Endothelial cell of umbilical vein (primary cell): Measurements from ENCODE around the gene DNAJB12. TPM values are rescaled to one million over a fixed set of nuclear protein-coding genes. Genes with fewer than 3 reads are reported as not detected.

Experiments used
- BruUV-seq: library from RNA; stranded (reverse); fragments of 400-500 nt; replicated peaks from 2 replicates; lab custom pipeline; 2021; lab: Mats Ljungman, UMichigan
- CTCF ChIA-PET: fragments of 300-600, 350-600 bp; sonication (Branson Sonifier 250); formaldehyde crosslinking; loops from one replicate; lab custom pipeline; 2021; ENCODE audit warnings: antibody characterized with exemption, inconsistent platforms; lab: Charles Lee
- POLR2A ChIA-PET: fragments of 300-600, 350-600 bp; sonication (Branson Sonifier 250); formaldehyde crosslinking; loops from one replicate; lab custom pipeline; 2021; ENCODE audit warnings: antibody characterized with exemption, inconsistent platforms; lab: Charles Lee
- DNase-seq: peaks from one replicate; pipeline ENCODE4 v3.0.0-alpha.2; 2011; ENCODE audit warnings: low read depth, low spot score
- FAIRE-seq: peaks from 2 replicates; lab custom pipeline; 2011; peaks lifted over from hg19 to GRCh38; lab: Jason Lieb, UNC
- H2AFZ ChIP-seq: 2 replicates; pipeline ENCODE4 v1.6.0; 2012; ENCODE audit warnings: low read depth, low read length, control low read depth, inconsistent platforms
- H3K27ac ChIP-seq: 2 replicates; pipeline ENCODE4 v1.5.1; 2011; ENCODE audit warnings: low read depth, mild to moderate bottlenecking, control low read depth, low read length, moderate library complexity; ENCODE audit not compliant: insufficient read depth
- H3K27me3 ChIP-seq, 2 experiments: 2 replicates each; pipeline versions ENCODE4 v1.6.0 to v1.6.1; 2011; ENCODE audit warnings: low read length in 2 of 2, mixed read lengths in 1 of 2; ENCODE audit not compliant: control insufficient read depth in 2 of 2, insufficient read depth in 2 of 2
- H3K36me3 ChIP-seq, 2 experiments: 2 replicates in 1 of 2; 3 replicates in 1 of 2; pipeline ENCODE4 v1.5.1; 2011; ENCODE audit warnings: low read length in 2 of 2, mild to moderate bottlenecking in 1 of 2, moderate library complexity in 1 of 2; ENCODE audit not compliant: control insufficient read depth in 2 of 2, insufficient read depth in 2 of 2; ENCODE audit errors: extremely low read depth in 1 of 2
- H3K4me1 ChIP-seq: 3 replicates; pipeline ENCODE4 v1.5.1; 2011; ENCODE audit warnings: mild to moderate bottlenecking, low read length; ENCODE audit not compliant: control insufficient read depth, insufficient read depth; ENCODE audit errors: extremely low read depth
- H3K4me2 ChIP-seq: 2 replicates; pipeline ENCODE4 v1.6.1; 2011; ENCODE audit warnings: low read length, control low read depth, mixed read lengths; ENCODE audit not compliant: insufficient read depth
- H3K4me3 ChIP-seq, 3 experiments: fragments of 200-600 bp in 1 of 3; sonication (generic), shearing (Covaris generic) in 1 of 3; replicated peaks in 1 of 3; 2 replicates each; pipeline ENCODE4 v1.5.1; 2011 to 2016; ENCODE audit warnings: control low read depth in 3 of 3, low read length in 3 of 3, mild to moderate bottlenecking in 2 of 3, inconsistent platforms in 1 of 3, low read depth in 1 of 3, moderate library complexity in 1 of 3; ENCODE audit not compliant: insufficient read depth in 1 of 3
- H3K79me2 ChIP-seq: 2 replicates; pipeline ENCODE4 v1.6.0; 2012; ENCODE audit warnings: low read length, inconsistent platforms; ENCODE audit not compliant: control insufficient read depth, insufficient read depth
- H3K9ac ChIP-seq: replicated peaks from 2 replicates; pipeline ENCODE3; 2011; ENCODE audit warnings: low read length, control low read depth; ENCODE audit not compliant: insufficient read depth; ENCODE audit errors: extremely low read depth
- H3K9me1 ChIP-seq: replicated peaks from 3 replicates; pipeline ENCODE4 v1.6.0; 2011; ENCODE audit warnings: mild to moderate bottlenecking, low read length; ENCODE audit not compliant: control insufficient read depth, insufficient read depth; ENCODE audit errors: extremely low read depth
- H3K9me3 ChIP-seq: replicated peaks from 2 replicates; pipeline ENCODE4 v1.5.1; 2012; ENCODE audit warnings: low read length, inconsistent platforms; ENCODE audit not compliant: control insufficient read depth, insufficient read depth
- H4K20me1 ChIP-seq: replicated peaks from 2 replicates; pipeline ENCODE3; 2011; ENCODE audit warnings: mild to moderate bottlenecking, low read length; ENCODE audit not compliant: control insufficient read depth, insufficient read depth; ENCODE audit errors: extremely low read depth
- CTCF ChIP-seq, 2 donors: IDR thresholded peaks; 1 replicate in 1 of 2; 2 replicates in 1 of 2; pipeline ENCODE4 v1.5.1; 2011; ENCODE audit warnings: low read length in 2 of 2, mild to moderate bottlenecking in 2 of 2, moderate library complexity in 2 of 2, control low read depth in 1 of 2, inconsistent platforms in 1 of 2, low read depth in 1 of 2; ENCODE audit not compliant: insufficient read depth in 1 of 2; ENCODE audit errors: extremely low read depth in 1 of 2
- EZH2 ChIP-seq: IDR thresholded peaks from 2 replicates; pipeline ENCODE4 v1.6.1; 2012; ENCODE audit warnings: borderline replicate concordance, low read depth, mild to moderate bottlenecking, moderate library complexity, low read length, inconsistent platforms; ENCODE audit not compliant: severe bottlenecking
- FOS ChIP-seq: IDR thresholded peaks from 2 replicates; pipeline ENCODE4 v1.6.1; 2011; ENCODE audit warnings: mild to moderate bottlenecking, low read length, moderate library complexity, borderline replicate concordance; ENCODE audit not compliant: insufficient read depth
- GATA2 ChIP-seq: IDR thresholded peaks from 2 replicates; pipeline ENCODE4 v1.7.0; 2011; ENCODE audit warnings: low read depth, mild to moderate bottlenecking, moderate library complexity, mixed read lengths, low read length; ENCODE audit not compliant: insufficient read length, insufficient read depth
- JUN ChIP-seq: IDR thresholded peaks from 2 replicates; pipeline ENCODE4 v1.6.1; 2011; ENCODE audit warnings: borderline replicate concordance, low read depth; ENCODE audit not compliant: insufficient read length, insufficient read depth
- MAX ChIP-seq: IDR thresholded peaks from 2 replicates; pipeline ENCODE4 v1.6.1; 2011; ENCODE audit not compliant: insufficient read depth, insufficient read length
- MYC ChIP-seq: IDR thresholded peaks from one replicate; pipeline ENCODE4 v1.6.1; 2011; ENCODE audit warnings: mild to moderate bottlenecking, low read depth, low read length
- POLR2A ChIP-seq: IDR thresholded peaks from 2 replicates; pipeline ENCODE4 v1.6.1; 2012; ENCODE audit warnings: low read depth, mild to moderate bottlenecking, control low read depth, low read length
- POLR2AphosphoS5 ChIP-seq: IDR thresholded peaks from 2 replicates; pipeline ENCODE4 v1.6.1; 2012; ENCODE audit warnings: low read depth, mild to moderate bottlenecking, control low read depth, low read length, moderate library complexity; ENCODE audit not compliant: insufficient read depth
- dilution Hi-C: fragments of 300-500 bp; cut with MboI; formaldehyde crosslinking; loops from one replicate; pipeline ENCODE4 v1.15.0; 2019; ENCODE audit warnings: low sequenced_read_pairs; ENCODE audit not compliant: extremely low pct_ligation_motif_present
- intact Hi-C: fragments of 100-400 bp; cut with micrococcal nuclease; formaldehyde crosslinking; loops from one replicate; pipeline ENCODE4 v1.10.0; 2022
- polyA plus RNA-seq, 4 experiments: library from polyadenylated mRNA; depleted of rRNA in 3 of 4; stranded (reverse) in 3 of 4; unstranded in 1 of 4; fragments of >200 nt; gene quantifications; 2 replicates each; pipeline versions ENCODE4 v1.2.1 to v1.2.3, GENCODE V29; 2011 to 2012; ENCODE audit warnings: missing spikeins in 1 of 4
- total RNA-seq: library from RNA; stranded (reverse); gene quantifications from 2 replicates; pipeline ENCODE4 v1.2.3, GENCODE V29; 2021

The DNAJB12 gene
- total and polyA plus RNA-seq, 2 donors (not counting 3 experiments of a cell fraction or from before 2014, with no cell fraction given) = 27.2 to 44.2 TPM

- Histone ChIP-seq H3K4me2 (peak overlapping the region; percentile 50), H3K9me1 (no peaks in the 10 kb centered on the region), H3K9ac (peak overlapping the region; percentile 68), H3K27ac (peak overlapping the region; percentile 88), H3K9me3 (no peaks in the 10 kb centered on the region), H3K36me3 (no peaks in the 10 kb centered on the region), H3K4me3 (peak overlapping the region in 2 of 3 experiments; percentile 34 to 44), H3K4me1 (peaks cover 15% of the 10 kb centered on the region), H4K20me1 (no peaks in the 10 kb centered on the region), H2AFZ (peak overlapping the region; percentile 50), H3K79me2 (no peaks in the 10 kb centered on the region), H3K27me3 (no peaks in the 10 kb centered on the region)
- DNase-seq = peak; percentile 97
- ChIA-PET POLR2A (interaction anchor here (0.7 to 2.1 kb wide), 13 partner anchors 11 to 50 kb away, joined by 3 to 22 read pairs (median 3); partner anchors contain the start of gene DDIT4), CTCF (interaction anchor here (0.7 to 1.7 kb wide), 10 partner anchors 10 to 34 kb away, joined by 3 to 15 read pairs (median 6); partner anchors contain the start of gene DDIT4)
- dilution Hi-C loops (no loop called here), intact Hi-C loops (loop anchor here (1.0 kb wide), 4 partner anchors 10 to 37 kb away; partner anchors contain the start of gene DDIT4)
- no peak for TF ChIP-seq GATA2
- peak; percentile 32 for TF ChIP-seq FOS
- no peak for TF ChIP-seq CTCF (IDR thresholded peaks at IDR 0.05; ENCODE audit: extremely low read depth in 1 of 2, insufficient read depth in 1 of 2, low read depth in 1 of 2, low read length in 2 of 2)
- TF ChIP-seq POLR2A = no peak
- TF ChIP-seq POLR2AphosphoS5 = peak; percentile 52
- TF ChIP-seq MAX = peak; percentile 56
- no peak for TF ChIP-seq MYC
- TF ChIP-seq JUN = no peak
- no peak for TF ChIP-seq EZH2
- BruUV-seq = no TSS peak
- peak; percentile 99 for FAIRE-seq
These were observed 56.7 kb downstream of the DNAJB12 start for GRCh38 chr10:72297805-72298591.
